HG02642 (cell line): ENCODE data around the gene PRKCB.
"Not testable (repeated sequence)": the region's sequence is repeated elsewhere in the genome, so short reads cannot be mapped to it uniquely, and the experiment has no call there.

Source experiments
- ATAC-seq: cut with Tn5 transposase; IDR thresholded peaks from one replicate; pipeline ENCODE4 v1.9.1; 2021; ENCODE audit warnings: mild to moderate bottlenecking; ENCODE audit not compliant: unreplicated experiment, poor library complexity

PRKCB gene

GRCh38 chr16:23900480-23901177, 64.8 kb downstream of the PRKCB start:
- no peak for ATAC-seq

DNA sequence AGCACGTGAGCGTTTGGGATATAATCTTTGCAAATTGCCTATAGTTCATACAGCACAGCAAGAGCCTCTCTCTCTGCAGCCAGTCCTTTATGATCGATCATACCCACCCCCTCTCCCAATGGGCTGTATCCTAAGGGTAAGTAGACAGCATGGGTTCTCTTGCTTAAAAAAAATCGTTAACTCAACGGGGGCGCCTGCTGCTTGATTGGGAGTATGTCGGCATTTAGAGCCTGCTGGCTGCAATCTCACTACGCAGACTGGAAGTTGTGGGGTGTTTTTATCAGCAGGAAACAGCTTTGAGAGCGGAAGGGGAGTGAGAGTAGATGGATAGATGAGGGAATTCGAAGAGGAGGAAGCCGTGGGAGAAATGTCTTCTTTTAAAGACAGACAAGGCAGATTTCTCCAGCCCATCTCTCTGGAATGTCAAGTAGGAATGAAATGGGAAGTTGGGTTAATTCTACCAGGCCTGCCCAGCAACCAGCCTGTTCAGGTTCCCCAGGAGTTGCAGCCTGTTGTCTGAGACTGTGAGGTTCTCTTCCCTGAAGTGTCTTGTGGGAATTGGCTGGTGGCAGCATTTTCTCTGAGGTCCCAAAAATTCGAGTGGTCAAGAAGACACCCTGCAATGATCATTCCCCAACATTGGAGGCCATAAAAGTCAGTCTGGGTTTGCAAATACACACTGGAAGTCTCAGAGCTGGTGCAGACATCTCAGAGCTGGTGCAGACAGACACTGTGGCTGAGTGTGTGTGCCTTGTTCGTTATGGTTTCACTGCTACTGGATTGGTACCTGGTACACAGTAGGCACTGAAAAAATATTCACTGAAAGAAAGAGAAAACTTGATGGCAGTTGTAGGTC, 65.6 kb downstream of the PRKCB start:
- no peak for ATAC-seq

DNA sequence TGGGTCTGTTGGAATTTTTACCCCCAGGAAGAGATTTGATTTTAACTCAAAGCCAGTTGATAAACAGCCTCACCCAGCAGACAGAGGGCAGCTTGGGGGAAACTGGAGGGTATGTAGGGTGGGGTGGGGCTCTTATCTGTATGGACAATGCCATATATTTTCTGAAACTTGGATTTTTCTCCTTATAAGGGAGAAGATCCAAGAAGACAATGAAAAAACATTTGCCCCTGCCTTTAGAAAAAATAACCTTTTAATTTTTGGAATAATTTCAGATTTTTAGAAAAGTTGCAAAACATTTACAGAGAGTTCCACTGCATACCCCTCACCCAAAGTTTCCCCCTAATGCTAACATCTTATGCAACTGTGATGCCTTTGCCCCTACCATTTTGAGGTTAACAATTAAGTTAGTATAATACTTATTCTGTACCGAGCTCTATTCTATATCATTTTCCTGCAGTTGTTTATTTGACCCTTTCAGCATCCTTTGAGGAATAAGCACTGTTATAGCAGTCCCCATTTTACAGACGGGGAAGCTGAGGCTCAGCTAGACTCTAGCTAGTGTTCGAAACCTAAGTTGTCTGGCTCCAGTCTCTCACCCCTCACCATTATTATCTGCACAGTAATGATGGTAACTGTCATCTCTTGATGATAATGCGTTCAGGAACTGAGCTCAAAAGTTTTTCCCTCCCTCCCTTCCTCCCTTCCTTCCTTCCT, 66.4 kb downstream of the PRKCB start:
- no peak for ATAC-seq

DNA sequence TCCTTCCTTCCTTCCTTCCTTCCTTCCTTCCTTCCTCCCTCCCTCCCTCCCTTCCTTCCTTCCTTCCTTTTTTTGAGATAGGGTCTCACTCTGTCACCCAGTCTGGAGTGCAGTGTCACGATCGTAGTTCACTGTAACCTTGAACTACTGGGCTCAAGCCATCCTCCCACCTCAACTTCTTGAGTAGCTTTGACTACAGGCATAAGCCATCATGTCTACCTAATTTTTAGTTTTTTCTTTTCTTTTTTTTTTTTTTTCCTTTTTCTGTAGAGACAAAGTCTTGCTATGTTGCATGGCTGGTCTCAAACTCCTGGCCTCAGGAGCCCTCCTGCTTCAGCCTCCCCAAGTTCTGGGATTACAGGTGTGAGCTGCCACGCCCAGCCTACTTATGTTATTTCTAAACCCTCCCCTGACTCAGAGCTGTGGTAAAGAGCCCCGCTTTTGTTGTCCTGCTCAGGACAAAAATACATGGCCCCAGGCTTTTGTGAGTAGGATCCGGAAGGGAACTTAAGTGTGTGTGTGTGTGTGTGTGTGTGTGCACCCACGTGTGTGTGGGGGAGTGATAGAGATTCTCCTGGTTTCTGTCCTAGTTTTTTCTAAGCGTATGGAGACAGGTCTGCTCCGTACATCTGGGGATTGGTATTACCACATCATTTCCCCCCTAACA, 67.1 kb downstream of the PRKCB start:
- ATAC-seq, result no peak

- ATAC-seq, result no peak
Observed at GRCh38 chr16:23905027-23905426, 69.2 kb downstream of the PRKCB start.

DNA sequence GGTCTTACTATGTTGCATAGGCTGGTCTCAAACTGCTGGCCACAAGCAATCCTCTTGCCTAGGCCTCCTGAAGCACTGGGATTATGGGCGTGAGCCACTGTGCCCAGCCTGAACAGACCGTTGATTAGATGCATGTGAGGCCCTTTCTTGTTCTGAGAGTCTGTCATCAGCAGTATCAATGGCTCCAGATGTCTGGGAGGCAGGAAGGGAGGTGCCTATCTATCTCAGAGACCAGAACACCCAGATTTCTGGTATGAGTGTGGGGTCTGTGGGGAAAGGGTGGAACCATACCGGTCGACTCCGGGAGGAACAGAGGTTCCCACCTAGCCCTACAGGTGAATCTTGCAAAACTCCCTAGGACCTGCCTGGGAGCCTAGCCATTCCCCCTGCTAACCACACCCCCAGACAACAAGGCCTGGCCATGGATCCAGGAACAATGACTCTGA, 71.7 kb downstream of the PRKCB start:
- no peak for ATAC-seq

- ATAC-seq, result no peak
Observed at GRCh38 chr16:23907903-23908302, 72.1 kb downstream of the PRKCB start.

- ATAC-seq, result no peak
Observed at GRCh38 chr16:23908790-23909189, 73.0 kb downstream of the PRKCB start.

DNA sequence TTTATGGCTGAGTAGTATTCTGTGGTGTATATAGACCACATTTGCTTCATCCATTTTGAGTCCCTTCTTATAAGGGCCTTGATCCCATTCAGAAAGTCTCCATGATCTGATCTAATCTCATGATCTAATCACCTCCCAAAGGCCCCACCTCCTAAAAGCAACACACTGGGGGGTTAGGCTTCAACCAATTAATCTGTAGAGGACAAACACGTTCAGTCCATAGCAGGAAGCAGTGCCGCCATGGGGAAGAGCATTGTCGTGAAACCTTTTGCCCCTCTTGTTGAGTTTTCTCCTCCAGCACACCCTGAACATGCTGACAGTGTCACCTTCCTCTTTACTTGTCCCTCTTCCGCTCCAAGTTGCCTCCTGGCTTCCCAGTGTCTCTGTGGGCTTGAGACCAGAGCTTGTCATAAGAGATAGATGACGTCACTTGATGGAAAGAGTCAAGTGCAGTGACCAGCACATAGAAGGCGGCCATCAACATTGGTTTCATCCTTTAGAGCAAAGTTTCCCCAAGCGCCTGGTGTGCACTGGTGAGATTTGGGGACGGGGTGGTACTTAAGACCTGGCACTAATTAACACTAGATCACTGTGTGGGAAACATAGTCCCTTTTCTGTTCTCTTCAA, 74.1 kb downstream of the PRKCB start:
- ATAC-seq, result no peak

DNA sequence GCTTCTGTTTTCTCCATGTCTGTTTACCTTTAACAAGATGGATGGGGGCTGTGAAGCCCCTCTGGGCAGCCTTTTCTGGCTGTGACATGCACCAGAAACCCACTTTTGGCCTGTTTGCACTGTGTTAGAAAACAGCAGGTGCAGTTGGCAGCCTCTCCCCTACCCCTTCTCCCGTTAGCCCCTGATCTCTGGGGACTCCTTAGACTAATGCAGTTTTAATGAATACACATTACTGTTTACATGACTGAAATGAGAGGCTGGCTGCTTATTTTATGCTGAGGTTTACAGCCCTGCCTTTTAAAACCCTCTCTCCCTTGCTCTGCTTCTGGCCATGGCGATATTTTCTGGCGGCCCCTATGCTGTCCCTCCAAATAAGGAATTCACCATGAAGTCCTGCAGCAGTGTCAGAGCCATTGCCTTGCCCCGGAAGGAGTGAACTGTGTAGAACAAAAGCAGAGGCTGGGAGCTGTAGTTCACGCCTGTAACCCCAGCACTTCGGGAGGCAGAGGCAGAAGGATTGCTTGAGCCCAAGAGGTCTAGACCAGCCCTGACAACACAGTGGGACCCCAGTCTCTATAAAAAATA, 79.3 kb downstream of the PRKCB start:
- no peak for ATAC-seq

DNA sequence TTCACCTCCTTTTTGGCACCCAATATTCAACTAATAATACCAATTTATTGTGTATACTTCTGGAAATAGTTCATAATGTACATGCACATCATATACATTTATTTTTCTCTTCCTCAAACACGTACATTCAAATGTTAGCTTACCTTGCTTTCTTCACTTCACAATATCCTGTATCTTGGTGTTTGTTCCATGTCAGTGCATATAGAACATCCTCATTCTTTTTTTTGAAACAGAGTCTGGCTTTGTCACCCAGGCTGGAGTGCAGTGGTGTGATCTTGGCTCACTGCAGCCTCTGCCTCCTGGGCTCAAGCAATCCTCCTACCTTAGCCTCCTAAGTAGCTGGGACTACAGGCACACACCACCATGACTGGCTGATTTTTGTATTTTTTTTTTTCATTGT, 80.8 kb downstream of the PRKCB start:
- ATAC-seq, result not testable (repeated sequence)

- no peak for ATAC-seq
Observed at GRCh38 chr16:23917621-23918020, 81.8 kb downstream of the PRKCB start.

- ATAC-seq, result no peak
Observed at GRCh38 chr16:23920446-23920845, 84.7 kb downstream of the PRKCB start.

DNA sequence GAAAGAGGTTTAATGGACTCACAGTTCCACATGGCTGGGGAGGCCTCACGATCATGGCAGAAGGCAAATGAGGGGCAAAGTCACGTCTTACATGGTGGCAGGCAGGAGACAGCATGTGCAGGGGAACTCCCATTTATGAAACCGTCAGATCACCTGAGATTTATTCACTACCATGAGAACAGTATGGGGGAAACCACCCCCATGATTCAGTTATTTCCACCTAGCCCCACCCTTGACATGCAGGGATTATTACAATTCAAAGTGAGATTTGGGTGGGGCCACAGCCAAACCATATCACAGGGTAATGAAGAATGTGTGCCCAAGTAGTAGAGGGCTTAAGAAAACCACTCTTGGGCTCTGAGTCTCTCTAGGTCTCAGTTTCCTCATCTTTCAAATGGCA, 85.1 kb downstream of the PRKCB start:
- no peak for ATAC-seq

- ATAC-seq, result no peak
Observed at GRCh38 chr16:23922406-23922805, 86.6 kb downstream of the PRKCB start.

GRCh38 chr16:23924128-23924527, 88.3 kb downstream of the PRKCB start:
- ATAC-seq, result no peak

- no peak for ATAC-seq
Observed at GRCh38 chr16:23927796-23928195, 92.0 kb downstream of the PRKCB start.

- ATAC-seq, result no peak
Observed at GRCh38 chr16:23929237-23929636, 93.5 kb downstream of the PRKCB start.

- ATAC-seq, result no peak
Observed at GRCh38 chr16:23929856-23930255, 94.1 kb downstream of the PRKCB start.

DNA sequence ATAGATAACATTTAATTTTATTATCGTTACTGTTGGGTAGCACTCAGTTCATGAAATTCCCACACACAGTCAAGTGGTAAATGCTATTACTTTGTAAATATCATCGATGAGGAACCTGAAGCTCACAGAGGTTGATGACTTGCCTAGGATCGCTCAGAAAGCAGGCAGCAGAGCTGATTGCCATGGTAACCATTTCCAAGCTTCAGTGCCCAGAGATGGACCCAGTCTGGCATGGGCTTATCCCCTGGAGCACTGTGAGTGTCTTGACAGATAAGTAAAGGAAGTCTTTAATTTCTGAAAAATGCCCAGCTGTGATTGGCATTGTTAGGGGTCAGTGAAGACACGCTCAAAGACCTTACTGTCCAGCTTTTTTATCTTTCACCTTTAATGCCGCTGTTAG, 95.0 kb downstream of the PRKCB start:
- ATAC-seq, result no peak
